H1 (cell line): Measurements from ENCODE around the gene PLPPR1. TPM values are rescaled to one million over a fixed set of nuclear protein-coding genes. Genes with fewer than 3 reads are reported as not detected.

Experiments used
- CTCF ChIA-PET: fragments of 300-600 bp; sonication (Branson Sonifier 250); formaldehyde crosslinking; loops from one replicate; lab custom pipeline; 2021; ENCODE audit not compliant: partially characterized antibody; lab: Charles Lee
- POLR2A ChIA-PET: fragments of 300-600 bp; sonication (Branson Sonifier 250); formaldehyde crosslinking; loops from one replicate; lab custom pipeline; 2021; ENCODE audit warnings: inconsistent platforms; ENCODE audit not compliant: partially characterized antibody; lab: Charles Lee
- DNase-seq, 2 experiments: peaks; one replicate each; pipeline versions ENCODE4 v3.0.0 to v3.0.0-alpha.2; 2010 to 2022; ENCODE audit warnings: low spot score in 2 of 2, low read depth in 1 of 2, mixed read lengths in 1 of 2
- FAIRE-seq: peaks from 2 replicates; lab custom pipeline; 2011; peaks lifted over from hg19 to GRCh38; lab: Jason Lieb, UNC
- H2AFZ ChIP-seq: 2 replicates; pipeline ENCODE4 v1.8.1; 2012; ENCODE audit warnings: low read length, inconsistent platforms
- H2AK5ac ChIP-seq: 2 replicates; pipeline ENCODE4 v1.6.1; 2013; ENCODE audit warnings: low read depth, low read length
- H2BK120ac ChIP-seq: replicated peaks from 2 replicates; pipeline ENCODE3; 2013; ENCODE audit warnings: low read depth, low read length, inconsistent platforms
- H2BK12ac ChIP-seq: 2 replicates; pipeline ENCODE4 v1.6.1; 2013; ENCODE audit warnings: low read depth, low read length
- H2BK15ac ChIP-seq: 2 replicates; pipeline ENCODE4 v1.6.1; 2013; ENCODE audit warnings: low read length
- H2BK20ac ChIP-seq: 2 replicates; pipeline ENCODE4 v1.6.1; 2013; ENCODE audit warnings: low read length
- H2BK5ac ChIP-seq: 2 replicates; pipeline ENCODE4 v1.6.1; 2013; ENCODE audit warnings: low read depth, low read length
- H3K14ac ChIP-seq: 2 replicates; pipeline ENCODE4 v1.6.1; 2013; ENCODE audit warnings: inconsistent platforms; ENCODE audit not compliant: insufficient read length
- H3K18ac ChIP-seq: 2 replicates; pipeline ENCODE4 v1.6.1; 2013; ENCODE audit warnings: low read length; ENCODE audit errors: extremely low read depth
- H3K23ac ChIP-seq: 2 replicates; pipeline ENCODE4 v1.6.1; 2013; ENCODE audit warnings: inconsistent platforms; ENCODE audit not compliant: insufficient read length
- H3K23me2 ChIP-seq: 2 replicates; pipeline ENCODE4 v1.6.1; 2013; ENCODE audit warnings: low read depth, low read length
- H3K27ac ChIP-seq: 2 replicates; pipeline ENCODE4 v1.6.1; 2011; ENCODE audit warnings: low read depth, low read length, inconsistent platforms
- H3K27me3 ChIP-seq, 4 experiments: replicated peaks in 1 of 4; 1 replicate in 1 of 4; 2 replicates in 3 of 4; pipeline versions ENCODE4 v1.6.1 to v1.8.1; 2011 to 2013; ENCODE audit warnings: low read length in 3 of 4, mild to moderate bottlenecking in 3 of 4, inconsistent platforms in 2 of 4, mixed read lengths in 2 of 4, moderate library complexity in 1 of 4; ENCODE audit not compliant: control insufficient read depth in 3 of 4, insufficient read depth in 3 of 4; ENCODE audit errors: extremely low read depth in 1 of 4
- H3K36me3 ChIP-seq, 4 experiments: 2 replicates each; pipeline versions ENCODE4 v1.6.1 to v1.8.1; 2011 to 2013; ENCODE audit warnings: mild to moderate bottlenecking in 4 of 4, low read length in 3 of 4, moderate library complexity in 2 of 4, control low read depth in 1 of 4, inconsistent platforms in 1 of 4; ENCODE audit not compliant: insufficient read depth in 4 of 4, control insufficient read depth in 2 of 4
- H3K4ac ChIP-seq: replicated peaks from 2 replicates; pipeline ENCODE3; 2013; ENCODE audit warnings: low read length, low read depth, mixed read lengths, inconsistent platforms; ENCODE audit not compliant: insufficient read length
- H3K4me1 ChIP-seq, 4 experiments: replicated peaks in 1 of 4; 1 replicate in 1 of 4; 2 replicates in 3 of 4; pipeline versions ENCODE4 v1.6.1 to v1.8.1; 2011 to 2013; ENCODE audit warnings: low read length in 3 of 4, inconsistent platforms in 2 of 4, mixed read lengths in 1 of 4; ENCODE audit not compliant: insufficient read depth in 4 of 4, control insufficient read depth in 3 of 4
- H3K4me2 ChIP-seq, 2 experiments: 2 replicates each; pipeline versions ENCODE4 v1.6.1 to v1.8.1; 2011 to 2013; ENCODE audit warnings: low read depth in 2 of 2, low read length in 2 of 2, control low read depth in 1 of 2, inconsistent platforms in 1 of 2, mild to moderate bottlenecking in 1 of 2; ENCODE audit not compliant: insufficient read depth in 1 of 2
- H3K4me3 ChIP-seq, 4 experiments: fragments of 200-600, 300-600 bp in 1 of 4; sonication (generic), shearing (Covaris generic), sonication (Bioruptor Twin) in 1 of 4; 2 replicates each; pipeline versions ENCODE4 v1.5.1 to v1.8.1; 2011 to 2016; ENCODE audit warnings: low read length in 4 of 4, low read depth in 3 of 4, control low read depth in 2 of 4, inconsistent platforms in 2 of 4, mild to moderate bottlenecking in 2 of 4, mixed read lengths in 1 of 4, moderate library complexity in 1 of 4; ENCODE audit not compliant: insufficient read depth in 2 of 4; ENCODE audit errors: extremely low read depth in 1 of 4
- H3K56ac ChIP-seq: replicated peaks from 2 replicates; pipeline ENCODE3; 2013; ENCODE audit warnings: low read depth, mild to moderate bottlenecking, mixed read lengths, low read length, inconsistent platforms; ENCODE audit not compliant: insufficient read length
- H3K79me1 ChIP-seq: 2 replicates; pipeline ENCODE4 v1.6.1; 2013; ENCODE audit warnings: low read depth, low read length, control low read depth
- H3K79me2 ChIP-seq, 2 experiments: 2 replicates each; pipeline versions ENCODE4 v1.6.1 to v1.8.1; 2012 to 2013; ENCODE audit warnings: low read length in 2 of 2, mild to moderate bottlenecking in 2 of 2, inconsistent platforms in 1 of 2; ENCODE audit not compliant: insufficient read depth in 2 of 2, control insufficient read depth in 1 of 2
- H3K9ac ChIP-seq, 4 experiments: replicated peaks in 1 of 4; 1 replicate in 1 of 4; 2 replicates in 3 of 4; pipeline versions ENCODE4 v1.6.1 to v1.8.1; 2011 to 2013; ENCODE audit warnings: low read depth in 3 of 4, low read length in 3 of 4, control low read depth in 2 of 4, mild to moderate bottlenecking in 2 of 4, moderate library complexity in 2 of 4, inconsistent platforms in 1 of 4; ENCODE audit errors: extremely low read depth in 1 of 4
- H3K9me3 ChIP-seq, 2 experiments: 2 replicates each; pipeline versions ENCODE4 v1.6.1 to v1.8.1; 2012 to 2013; ENCODE audit warnings: mild to moderate bottlenecking in 2 of 2, moderate library complexity in 2 of 2, control low read depth in 1 of 2, inconsistent platforms in 1 of 2, low read depth in 1 of 2, low read length in 1 of 2, mixed read lengths in 1 of 2; ENCODE audit not compliant: insufficient read depth in 2 of 2
- H4K20me1 ChIP-seq, 2 experiments: replicated peaks in 1 of 2; 2 replicates each; pipeline versions ENCODE3 to v1.8.1; 2011 to 2013; ENCODE audit warnings: inconsistent platforms in 2 of 2, low read length in 2 of 2, mild to moderate bottlenecking in 1 of 2; ENCODE audit not compliant: insufficient read depth in 2 of 2, control insufficient read depth in 1 of 2
- H4K5ac ChIP-seq: 2 replicates; pipeline ENCODE4 v1.6.1; 2013; ENCODE audit warnings: low read length, low read depth, mixed read lengths, inconsistent platforms; ENCODE audit not compliant: insufficient read length
- H4K8ac ChIP-seq: 2 replicates; pipeline ENCODE4 v1.8.0; 2013; ENCODE audit warnings: mild to moderate bottlenecking, moderate library complexity, low read length, inconsistent platforms; ENCODE audit not compliant: insufficient read depth; ENCODE audit errors: extremely low read depth
- H4K91ac ChIP-seq: replicated peaks from 2 replicates; pipeline ENCODE3; 2013; ENCODE audit warnings: low read length, mixed read lengths, inconsistent platforms; ENCODE audit not compliant: insufficient read length
- WGBS, 2 experiments: shearing (Covaris generic) in 1 of 2; methylation state at CpG; one replicate each; pipeline versions ENCODE4 v1.1.6 to v1.1.7; 2013 to 2015; ENCODE audit warnings: low lambda C conversion rate in 2 of 2, mixed read lengths in 2 of 2, inconsistent platforms in 1 of 2, low coverage in 1 of 2, missing lambda C conversion rate in 1 of 2; ENCODE audit not compliant: insufficient replicate concordance in 2 of 2, insufficient coverage in 1 of 2, insufficient read length in 1 of 2; ENCODE audit errors: extremely low coverage in 1 of 2, missing lambda C conversion rate in 1 of 2; 5-methylcytosine and 5-hydroxymethylcytosine counted together
- polyA plus RNA-seq, 7 experiments: library from polyadenylated mRNA; depleted of rRNA in 3 of 7; stranded (reverse) in 5 of 7; unstranded in 2 of 7; fragments of >200 nt in 5 of 7; fragments of 200-250 nt in 2 of 7; gene quantifications; 1 replicate in 5 of 7; 2 replicates in 1 of 7; 4 replicates in 1 of 7; pipeline versions ENCODE4 v1.2.1 to v1.2.3, GENCODE V29; 2011 to 2013; ENCODE audit warnings: missing spikeins in 2 of 7, mixed read lengths in 2 of 7
- total RNA-seq: library from RNA; stranded (reverse); fragmentation: NEBNext Ultra II Directional; extraction: Animal tissue kit (Norgen Biotek cat#: 25700); gene quantifications from 2 replicates; pipeline ENCODE4 v1.2.1, GENCODE V29; 2021

The PLPPR1 gene
- total and polyA plus RNA-seq, 2 of the 8 experiments (the other 6 are each of a cell fraction or from before 2014, with no cell fraction given): 1.4 to 1.8 TPM

GRCh38 chr9:101229606-101230005 lies 201.1 kb downstream of the PLPPR1 start:
- Histone ChIP-seq H3K56ac (no peak overlapping the region), H3K27ac (no peak overlapping the region), H3K4me1 (peaks cover 0 to 17% (median 2%) of the 10 kb centered on the region in 4 experiments; a peak in 4 of 7 replicates), H3K18ac (no peak overlapping the region), H3K79me1 (no peaks in the 10 kb centered on the region), H4K5ac (no peak overlapping the region), H2AK5ac (no peak overlapping the region), H2AFZ (no peak overlapping the region), H3K23me2 (no peaks in the 10 kb centered on the region), H2BK120ac (no peak overlapping the region), H3K4me2 (no peak overlapping the region), H2BK5ac (no peak overlapping the region), H3K9me3 (no peaks in the 10 kb centered on the region; a peak in 1 of 4 replicates), H3K4me3 (no peak overlapping the region), H4K8ac (no peak overlapping the region), H4K20me1 (no peaks in the 10 kb centered on the region), H3K14ac (no peak overlapping the region), H3K23ac (no peak overlapping the region), H3K36me3 (no peaks in the 10 kb centered on the region), H3K79me2 (no peaks in the 10 kb centered on the region), H2BK15ac (no peak overlapping the region), H3K9ac (no peak overlapping the region), H3K4ac (no peak overlapping the region), H2BK12ac (no peak overlapping the region), H3K27me3 (no peaks in the 10 kb centered on the region), H4K91ac (no peak overlapping the region), H2BK20ac (no peak overlapping the region)
- ChIA-PET POLR2A (no interaction called here), CTCF (no interaction called here)
- DNase-seq (no peak), FAIRE-seq (no peak)
- WGBS, 2 experiments: 68% methylated on average over 1 of the region's 1 CpG; no CpG with 5 or more reads in 1 of the 2 experiments
